ENCODE results near the gene TBL3.

TBL3 gene

GRCh38 chr16:2008009-2008526, 36.2 kb downstream of the TBL3 start (continued):
- no peak for TF ChIP-seq ZNF571 (tag by site-specific recombination; IDR thresholded peaks at IDR 0.05)
- TF ChIP-seq ZFP37 (tag by site-specific recombination; IDR thresholded peaks at IDR 0.05): no peak
- peak; percentile 100 for TF ChIP-seq SCRT2 (tag by site-specific recombination; IDR thresholded peaks at IDR 0.05)
- TF ChIP-seq ZNF391 (tag by site-specific recombination; IDR thresholded peaks at IDR 0.05; ENCODE audit: borderline replicate concordance, low read depth): 0 out of 2 replicates have a peak, but pooled peaks have one; percentile 40
- TF ChIP-seq ZNF148 (tag by site-specific recombination; IDR thresholded peaks at IDR 0.05; ENCODE audit: borderline replicate concordance): no peak
- no peak for TF ChIP-seq ZNF266 (tag by site-specific recombination; IDR thresholded peaks at IDR 0.05; ENCODE audit: low read depth)
- no peak for TF ChIP-seq ZNF785 (tag by site-specific recombination; IDR thresholded peaks at IDR 0.05)
- no peak for TF ChIP-seq ZNF341 (tag by site-specific recombination; IDR thresholded peaks at IDR 0.05; ENCODE audit: low read depth)
- TF ChIP-seq KLF1 (tag by site-specific recombination; IDR thresholded peaks at IDR 0.05): peak; percentile 80
- peak; percentile 66 for TF ChIP-seq KLF17 (tag by site-specific recombination; IDR thresholded peaks at IDR 0.05)
- TF ChIP-seq ATF2 (tag by site-specific recombination; IDR thresholded peaks at IDR 0.05; ENCODE audit: low read depth): 0 out of 2 replicates have a peak, but pooled peaks have one; percentile 2
- TF ChIP-seq ZNF704 (tag by site-specific recombination; IDR thresholded peaks at IDR 0.05): no peak
- no peak for TF ChIP-seq ZNF514 (tag by site-specific recombination; IDR thresholded peaks at IDR 0.05)
- no peak for TF ChIP-seq TSHZ1 (tag by site-specific recombination; IDR thresholded peaks at IDR 0.05; ENCODE audit: borderline replicate concordance)
- no peak for TF ChIP-seq ZNF596 (tag by site-specific recombination; IDR thresholded peaks at IDR 0.05)
- 0 out of 2 replicates have a peak, but pooled peaks have one; percentile 30 for TF ChIP-seq ZXDB (tag by site-specific recombination; IDR thresholded peaks at IDR 0.05)
- no peak for TF ChIP-seq ZNF510 (tag by site-specific recombination; IDR thresholded peaks at IDR 0.05; ENCODE audit: insufficient replicate concordance)
- no peak for TF ChIP-seq ZNF791 (tag by site-specific recombination; IDR thresholded peaks at IDR 0.05)
- peak; percentile 79 for TF ChIP-seq PATZ1 (tag by site-specific recombination; IDR thresholded peaks at IDR 0.05)

All from HEK293 (cell line).